ENCODE data around the gene DNAI4. TPM values are rescaled to one million over a fixed set of nuclear protein-coding genes. Genes with fewer than 3 reads are reported as not detected.

Gene DNAI4
- polyA plus RNA-seq, 3 donors, result 0.09 TPM; not detected in 2

DNA sequence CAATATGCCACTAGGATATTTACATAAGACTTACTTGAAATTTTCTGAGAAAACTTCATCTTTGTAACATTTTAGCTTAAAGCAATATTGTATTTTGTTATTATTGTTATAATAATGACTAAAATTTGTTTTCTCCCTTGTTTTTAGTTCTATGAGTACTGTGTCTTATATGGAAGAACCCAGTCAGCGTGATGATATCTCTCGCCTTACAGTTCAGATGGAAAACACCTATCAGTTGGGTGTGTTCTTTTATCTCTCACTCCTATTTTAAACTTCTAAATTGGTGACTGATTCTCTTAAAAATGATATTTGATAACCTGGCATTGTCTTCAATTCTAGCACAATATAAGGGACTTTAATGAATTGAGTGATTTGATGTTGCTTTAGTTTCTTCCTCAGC lies 154.4 kb downstream of the DNAI4 start:
- Mint-ChIP-seq H3K27me3 (ENCODE audit: low read depth in 3 of 3) (no peaks in the 10 kb centered on the region), H3K27ac (no peak overlapping the region), H3K36me3 (peaks cover 3 to 14% of the 10 kb centered on the region in 2 donors), H3K9me3 (no peaks in the 10 kb centered on the region), H3K4me1 (no peaks in the 10 kb centered on the region), H3K4me3 (no peak overlapping the region)
- TF ChIP-seq, protein P1, sequence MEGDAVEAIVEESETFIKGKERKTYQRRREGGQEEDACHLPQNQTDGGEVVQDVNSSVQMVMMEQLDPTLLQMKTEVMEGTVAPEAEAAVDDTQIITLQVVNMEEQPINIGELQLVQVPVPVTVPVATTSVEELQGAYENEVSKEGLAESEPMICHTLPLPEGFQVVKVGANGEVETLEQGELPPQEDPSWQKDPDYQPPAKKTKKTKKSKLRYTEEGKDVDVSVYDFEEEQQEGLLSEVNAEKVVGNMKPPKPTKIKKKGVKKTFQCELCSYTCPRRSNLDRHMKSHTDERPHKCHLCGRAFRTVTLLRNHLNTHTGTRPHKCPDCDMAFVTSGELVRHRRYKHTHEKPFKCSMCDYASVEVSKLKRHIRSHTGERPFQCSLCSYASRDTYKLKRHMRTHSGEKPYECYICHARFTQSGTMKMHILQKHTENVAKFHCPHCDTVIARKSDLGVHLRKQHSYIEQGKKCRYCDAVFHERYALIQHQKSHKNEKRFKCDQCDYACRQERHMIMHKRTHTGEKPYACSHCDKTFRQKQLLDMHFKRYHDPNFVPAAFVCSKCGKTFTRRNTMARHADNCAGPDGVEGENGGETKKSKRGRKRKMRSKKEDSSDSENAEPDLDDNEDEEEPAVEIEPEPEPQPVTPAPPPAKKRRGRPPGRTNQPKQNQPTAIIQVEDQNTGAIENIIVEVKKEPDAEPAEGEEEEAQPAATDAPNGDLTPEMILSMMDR (IDR thresholded peaks at IDR 0.05), result no peak
- Histone ChIP-seq H3K9ac (ENCODE audit: insufficient read depth, low read length, poor library complexity, severe bottlenecking) (no peak overlapping the region), H4K20me1 (ENCODE audit: insufficient read depth, low read length) (no peaks in the 10 kb centered on the region), H3K4me3 (replicated peaks in 1 of 3; ENCODE audit: low read depth in 2 of 3, low read length in 3 of 3) (no peak overlapping the region), H3K4me1 (ENCODE audit: control insufficient read depth in 1 of 2, insufficient read depth in 2 of 2, low read length in 2 of 2) (no peaks in the 10 kb centered on the region), H2AFZ (ENCODE audit: insufficient read depth, low read depth, low read length, poor library complexity, severe bottlenecking) (no peak overlapping the region), H3K27ac (ENCODE audit: low read depth in 1 of 2, low read length in 2 of 2) (no peak overlapping the region), H3K9me3 (replicated peaks in 1 of 2; ENCODE audit: control insufficient read depth in 1 of 2, insufficient read depth in 1 of 2, low read length in 2 of 2) (no peaks in the 10 kb centered on the region), H3K4me2 (replicated peaks; ENCODE audit: extremely low read depth, low read length, poor library complexity, severe bottlenecking) (no peak overlapping the region), H3K79me2 (ENCODE audit: insufficient read depth, low read length) (no peaks in the 10 kb centered on the region), H3K27me3 (ENCODE audit: control insufficient read depth in 2 of 2, insufficient read depth in 2 of 2, low read length in 2 of 2) (no peaks in the 10 kb centered on the region), H3K36me3 (replicated peaks in 1 of 2; ENCODE audit: control insufficient read depth in 1 of 2, insufficient read depth in 2 of 2, low read length in 2 of 2) (no peaks in the 10 kb centered on the region)
- WGBS (ENCODE audit: insufficient coverage), result no CpG with 5 or more reads among the region's 2 CpGs
- DNase-seq, result no peak
- intact Hi-C loops (cut with micrococcal nuclease), result no loop called here

DNA sequence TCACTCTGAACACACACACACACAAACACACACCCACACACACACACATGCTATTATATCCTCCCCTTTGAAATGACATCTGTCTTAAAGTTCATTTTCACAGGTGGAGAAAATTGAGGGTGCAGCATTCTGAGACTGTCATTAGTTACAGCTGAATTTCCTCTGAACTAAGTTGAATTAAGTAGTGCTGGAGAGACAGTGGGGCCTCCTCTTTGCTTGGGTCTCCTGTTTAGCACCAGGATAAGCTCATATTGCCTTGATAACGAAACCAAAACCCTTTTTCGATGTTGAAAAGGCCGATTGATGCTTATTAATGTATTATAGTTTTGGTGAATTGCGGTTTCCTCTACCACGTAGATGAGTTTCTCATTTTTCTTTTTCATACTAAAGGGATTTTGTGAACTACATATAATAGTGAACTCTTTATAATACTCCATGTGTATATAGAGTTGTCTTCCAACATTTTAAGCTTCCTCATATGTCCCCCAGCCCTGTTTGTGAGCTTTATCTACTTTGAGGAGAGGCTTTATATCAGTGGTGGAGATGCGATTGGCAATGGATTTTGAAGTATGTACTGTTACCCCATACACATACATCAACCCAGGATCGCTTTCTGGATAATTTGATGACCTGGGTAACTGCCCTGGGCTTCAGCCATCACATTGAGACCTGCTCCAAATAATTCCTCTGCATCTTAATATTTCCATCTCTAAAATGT lies 155.0 kb downstream of the DNAI4 start:
- H3K27me3 Mint-ChIP-seq (ENCODE audit: low read depth in 3 of 3), result no peaks in the 10 kb centered on the region
- Histone ChIP-seq H3K4me1 (ENCODE audit: control insufficient read depth in 1 of 2, insufficient read depth in 2 of 2, low read length in 2 of 2) (no peaks in the 10 kb centered on the region), H2AFZ (ENCODE audit: insufficient read depth, low read depth, low read length, poor library complexity, severe bottlenecking) (no peak overlapping the region), H3K4me3 (replicated peaks in 1 of 3; ENCODE audit: low read depth in 2 of 3, low read length in 3 of 3) (no peak overlapping the region), H3K27ac (ENCODE audit: low read depth in 1 of 2, low read length in 2 of 2) (no peak overlapping the region), H3K36me3 (replicated peaks in 1 of 2; ENCODE audit: control insufficient read depth in 1 of 2, insufficient read depth in 2 of 2, low read length in 2 of 2) (no peaks in the 10 kb centered on the region), H3K27me3 (ENCODE audit: control insufficient read depth in 2 of 2, insufficient read depth in 2 of 2, low read length in 2 of 2) (no peaks in the 10 kb centered on the region), H4K20me1 (ENCODE audit: insufficient read depth, low read length) (no peaks in the 10 kb centered on the region), H3K79me2 (ENCODE audit: insufficient read depth, low read length) (no peaks in the 10 kb centered on the region), H3K4me2 (replicated peaks; ENCODE audit: extremely low read depth, low read length, poor library complexity, severe bottlenecking) (no peak overlapping the region), H3K9me3 (replicated peaks in 1 of 2; ENCODE audit: control insufficient read depth in 1 of 2, insufficient read depth in 1 of 2, low read length in 2 of 2) (no peaks in the 10 kb centered on the region), H3K9ac (ENCODE audit: insufficient read depth, low read length, poor library complexity, severe bottlenecking) (no peak overlapping the region)
- no peaks in the 10 kb centered on the region for H3K9me3 Mint-ChIP-seq
- H3K36me3 Mint-ChIP-seq, result peaks cover 3 to 14% of the 10 kb centered on the region in 2 donors
- intact Hi-C loops (cut with micrococcal nuclease), result loop anchor here in 1 of 2 donors (10.0 kb wide), 1 partner anchor 155 kb away; the partner anchor contains the start of genes DNAI4 and MIER1
- TF ChIP-seq, protein P1 (IDR thresholded peaks at IDR 0.05), result no peak
- peaks cover 2% of the 10 kb centered on the region for H3K4me1 Mint-ChIP-seq
- no peak overlapping the region for H3K4me3 Mint-ChIP-seq
- no peak overlapping the region for H3K27ac Mint-ChIP-seq
- no peak for DNase-seq
- no CpG with 5 or more reads among the region's 7 CpGs for WGBS (ENCODE audit: insufficient coverage)
